C4-2B (cell line): ENCODE measurements around the gene EXOC6B.

Experiments
- CTCF ChIP-seq: fragments of 450-650 bp; conservative IDR thresholded peaks from 2 replicates; pipeline ENCODE4 v1.5.1; 2017; ENCODE audit warnings: mild to moderate bottlenecking
- ZFX ChIP-seq: fragments of 450-650 bp; IDR thresholded peaks from 2 replicates; pipeline ENCODE4 v1.6.1; 2017

GRCh38 chr2:72141032-72141645, 684.7 kb downstream of the EXOC6B start:
- TF ChIP-seq CTCF: no peak
- TF ChIP-seq ZFX: no peak
